HepG2 (cell line): ENCODE results near the gene RTEL1. TPM values are rescaled to one million over a fixed set of nuclear protein-coding genes. Genes with fewer than 3 reads are reported as not detected.

Source experiments
- DMAP1 ChIP-seq: IDR thresholded peaks from 2 replicates; pipeline ENCODE4 v1.6.1; 2016
- GATAD1 ChIP-seq: IDR thresholded peaks from 2 replicates; pipeline ENCODE4 v1.6.1; 2016; ENCODE audit warnings: missing genetic modification reagents, missing compliant biosample characterization
- HOXA7 ChIP-seq: sonication (generic); formaldehyde crosslinking; IDR thresholded peaks from 2 replicates; pipeline ENCODE4 v1.8.1; 2022; ENCODE audit warnings: mild to moderate bottlenecking, missing genetic modification reagents, moderate library complexity
- IRX3 ChIP-seq: sonication (generic); formaldehyde crosslinking; IDR thresholded peaks from 2 replicates; pipeline ENCODE4 v1.8.1; 2023; ENCODE audit warnings: mild to moderate bottlenecking, low read depth, missing genetic modification reagents, borderline replicate concordance
- KDM2A ChIP-seq: sonication (generic); formaldehyde crosslinking; IDR thresholded peaks from 2 replicates; pipeline ENCODE4 v1.4.0; 2020; ENCODE audit warnings: low read depth, missing genetic modification reagents, borderline replicate concordance
- MTF1 ChIP-seq: sonication (generic); formaldehyde crosslinking; IDR thresholded peaks from 2 replicates; pipeline ENCODE4 v1.5.0; 2020; ENCODE audit warnings: missing genetic modification reagents
- POLR2AphosphoS2 ChIP-seq: IDR thresholded peaks from 2 replicates; pipeline ENCODE4 v1.6.1; 2011; ENCODE audit warnings: low read depth, low read length, improper control_type of control experiment
- PRPF4 ChIP-seq: fragments of 200-400 bp; formaldehyde crosslinking; IDR thresholded peaks from 2 replicates; pipeline ENCODE4 v1.6.1; 2016; ENCODE audit warnings: low read length, low read depth; ENCODE audit not compliant: poor library complexity, severe bottlenecking
- PTBP1 ChIP-seq: fragments of 200-400 bp; formaldehyde crosslinking; IDR thresholded peaks from 2 replicates; pipeline ENCODE4 v1.6.1; 2018; ENCODE audit warnings: low read length, low read depth; ENCODE audit not compliant: poor library complexity, severe bottlenecking
- RFXAP ChIP-seq: sonication (generic); formaldehyde crosslinking; IDR thresholded peaks from 2 replicates; pipeline ENCODE4 v1.4.0; 2020; ENCODE audit warnings: missing genetic modification reagents, borderline replicate concordance
- SKI ChIP-seq: fragments of 450-650 bp; IDR thresholded peaks from one replicate; pipeline ENCODE4 v1.6.1; 2018; ENCODE audit warnings: mild to moderate bottlenecking; ENCODE audit not compliant: partially characterized antibody
- SRSF9 ChIP-seq: fragments of 200-400 bp; formaldehyde crosslinking; IDR thresholded peaks from 2 replicates; pipeline ENCODE4 v1.6.1; 2018; ENCODE audit warnings: borderline replicate concordance, mild to moderate bottlenecking, low read depth, low read length; ENCODE audit not compliant: insufficient read depth, poor library complexity, severe bottlenecking
- SSRP1 ChIP-seq: IDR thresholded peaks from 2 replicates; pipeline ENCODE4 v1.6.1; 2016; ENCODE audit warnings: control low read depth
- TAF1 ChIP-seq: sonication (generic); formaldehyde crosslinking; IDR thresholded peaks from 2 replicates; pipeline ENCODE4 v1.4.0; 2020; ENCODE audit warnings: missing genetic modification reagents
- TFE3 ChIP-seq: IDR thresholded peaks from 2 replicates; pipeline ENCODE4 v1.6.1; 2016
- ZFP36 ChIP-seq: fragments of 150-350 bp; IDR thresholded peaks from 2 replicates; pipeline ENCODE4 v1.6.1; 2018; ENCODE audit warnings: borderline replicate concordance, low read length, low read depth; ENCODE audit not compliant: partially characterized antibody
- ZKSCAN8 ChIP-seq: IDR thresholded peaks from 2 replicates; pipeline ENCODE4 v1.6.1; 2016; ENCODE audit warnings: borderline replicate concordance, missing genetic modification reagents, missing compliant biosample characterization
- ZNF160 ChIP-seq: sonication (generic); formaldehyde crosslinking; IDR thresholded peaks from 2 replicates; pipeline ENCODE4 v1.8.0; 2022; ENCODE audit warnings: mild to moderate bottlenecking, inconsistent platforms, missing genetic modification reagents
- ZNF333 ChIP-seq: sonication (generic); formaldehyde crosslinking; IDR thresholded peaks from 2 replicates; pipeline ENCODE4 v1.4.0; 2020; ENCODE audit warnings: mild to moderate bottlenecking, missing genetic modification reagents, borderline replicate concordance
- ZNF615 ChIP-seq: sonication (generic); formaldehyde crosslinking; IDR thresholded peaks from 2 replicates; pipeline ENCODE4 v1.5.0; 2020; ENCODE audit warnings: mild to moderate bottlenecking, missing genetic modification reagents, borderline replicate concordance
- ZNF644 ChIP-seq: IDR thresholded peaks from 2 replicates; pipeline ENCODE4 v1.6.1; 2016; ENCODE audit warnings: low read depth
- ZNF773 ChIP-seq: sonication (generic); formaldehyde crosslinking; IDR thresholded peaks from 2 replicates; pipeline ENCODE4 v1.4.0; 2020; ENCODE audit warnings: missing genetic modification reagents, borderline replicate concordance
- ZNF782 ChIP-seq: sonication (generic); formaldehyde crosslinking; IDR thresholded peaks from 2 replicates; pipeline ENCODE4 v1.4.0; 2020; ENCODE audit warnings: missing genetic modification reagents, mild to moderate bottlenecking, borderline replicate concordance
- ZNF878 ChIP-seq: sonication (generic); formaldehyde crosslinking; IDR thresholded peaks from 2 replicates; pipeline ENCODE4 v1.8.1; 2023; ENCODE audit warnings: mild to moderate bottlenecking, missing genetic modification reagents, moderate library complexity
- ZSCAN30 ChIP-seq: sonication (generic); formaldehyde crosslinking; IDR thresholded peaks from 2 replicates; pipeline ENCODE4 v1.5.0; 2020; ENCODE audit warnings: mild to moderate bottlenecking, missing genetic modification reagents
- polyA plus RNA-seq, 8 experiments: library from polyadenylated mRNA; depleted of rRNA in 3 of 8; stranded (reverse) in 7 of 8; unstranded in 1 of 8; fragments of >200 nt; fragmentation: Illumina TruSeq in 4 of 8; extraction: Trizol in 4 of 8; gene quantifications; 2 replicates each; pipeline versions ENCODE4 v1.2.1 to v1.2.3, GENCODE V29; 2011 to 2016; ENCODE audit warnings: low read depth in 4 of 8, missing spikeins in 1 of 8, mixed read lengths in 1 of 8; ENCODE audit not compliant: insufficient read depth in 1 of 8
- total RNA-seq, 5 experiments: library from RNA; depleted of rRNA; stranded (reverse); fragments of >200 nt; fragmentation: Illumina TruSeq; extraction: Trizol; gene quantifications; 2 replicates each; pipeline ENCODE4 v1.2.3, GENCODE V29; 2016; ENCODE audit warnings: low read depth in 1 of 5
- TF ChIP-seq, protein P1 (sequence below): sonication (generic); formaldehyde crosslinking; IDR thresholded peaks from 2 replicates; pipeline ENCODE4 v1.9.0; 2021; ENCODE audit warnings: missing genetic modification reagents, mild to moderate bottlenecking, borderline replicate concordance
- TF ChIP-seq, protein P2 (sequence below): fragments of 450-650 bp; IDR thresholded peaks from 2 replicates; pipeline ENCODE4 v1.6.1; 2016

RTEL1 gene
- total and polyA plus RNA-seq, 2 of the 13 experiments (the other 11 are each of a cell fraction or from before 2014, with no cell fraction given): 21.8 to 36.4 TPM

DNA sequence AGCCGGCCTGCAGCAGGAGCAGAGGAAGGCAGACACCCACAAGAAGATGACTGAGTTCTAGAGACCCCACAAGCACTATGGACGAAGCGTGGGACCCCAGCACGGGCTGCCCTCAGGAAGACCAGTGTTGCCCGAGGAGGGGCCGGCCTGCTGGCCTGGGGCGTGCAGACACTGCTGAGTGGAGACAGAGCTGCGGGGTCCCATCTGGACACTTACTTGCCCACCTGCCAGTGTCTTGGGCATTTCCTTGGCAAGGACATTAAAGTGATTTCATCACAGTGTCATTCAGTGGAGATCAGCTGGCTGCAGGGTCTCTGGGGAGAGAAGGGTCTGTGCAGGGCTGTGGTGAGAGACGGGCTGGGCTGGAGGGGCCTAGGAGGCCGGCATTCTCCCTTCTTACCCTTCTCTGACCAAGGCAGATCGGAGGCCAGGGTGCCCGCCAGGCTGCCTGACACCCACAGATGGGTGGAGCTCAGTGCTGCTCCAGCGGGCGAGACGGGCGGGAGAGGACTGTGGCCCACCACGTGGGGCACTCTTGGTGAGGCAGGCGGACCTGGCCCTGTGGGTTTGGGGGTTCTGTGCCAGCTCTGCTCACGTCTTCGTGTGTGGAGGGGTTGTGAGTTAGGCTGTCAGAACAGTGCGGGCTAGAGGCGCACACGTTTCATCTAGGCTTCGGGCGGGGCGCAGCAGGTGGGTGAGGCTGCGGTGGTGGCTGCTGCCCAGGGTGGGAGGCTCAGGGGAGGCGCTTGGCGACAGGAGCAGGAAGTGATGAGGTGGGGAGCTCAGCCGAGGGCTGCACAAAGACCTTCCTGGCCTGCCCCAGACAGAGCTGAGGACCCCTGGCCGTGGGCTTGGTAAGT, 78.0 kb downstream of the RTEL1 start, which contains the start of gene LIME1 (continued):
- no peak for TF ChIP-seq ZSCAN30
- no peak for TF ChIP-seq DMAP1
- no peak for TF ChIP-seq IRX3 (CRISPR knock-in tag)
- TF ChIP-seq ZNF160 (CRISPR knock-in tag): no peak
- no peak for TF ChIP-seq SKI
- no peak for TF ChIP-seq ZNF773 (CRISPR knock-in tag)
- TF ChIP-seq ZNF644 (CRISPR knock-in tag): no peak
- no peak for TF ChIP-seq PTBP1
- TF ChIP-seq, protein P1, sequence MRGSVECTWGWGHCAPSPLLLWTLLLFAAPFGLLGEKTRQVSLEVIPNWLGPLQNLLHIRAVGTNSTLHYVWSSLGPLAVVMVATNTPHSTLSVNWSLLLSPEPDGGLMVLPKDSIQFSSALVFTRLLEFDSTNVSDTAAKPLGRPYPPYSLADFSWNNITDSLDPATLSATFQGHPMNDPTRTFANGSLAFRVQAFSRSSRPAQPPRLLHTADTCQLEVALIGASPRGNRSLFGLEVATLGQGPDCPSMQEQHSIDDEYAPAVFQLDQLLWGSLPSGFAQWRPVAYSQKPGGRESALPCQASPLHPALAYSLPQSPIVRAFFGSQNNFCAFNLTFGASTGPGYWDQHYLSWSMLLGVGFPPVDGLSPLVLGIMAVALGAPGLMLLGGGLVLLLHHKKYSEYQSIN (CRISPR knock-in tag): no peak
- TF ChIP-seq ZNF333: 0 out of 2 replicates have a peak, but pooled peaks have one; percentile 33
- no peak for TF ChIP-seq ZKSCAN8
- TF ChIP-seq, protein P2, sequence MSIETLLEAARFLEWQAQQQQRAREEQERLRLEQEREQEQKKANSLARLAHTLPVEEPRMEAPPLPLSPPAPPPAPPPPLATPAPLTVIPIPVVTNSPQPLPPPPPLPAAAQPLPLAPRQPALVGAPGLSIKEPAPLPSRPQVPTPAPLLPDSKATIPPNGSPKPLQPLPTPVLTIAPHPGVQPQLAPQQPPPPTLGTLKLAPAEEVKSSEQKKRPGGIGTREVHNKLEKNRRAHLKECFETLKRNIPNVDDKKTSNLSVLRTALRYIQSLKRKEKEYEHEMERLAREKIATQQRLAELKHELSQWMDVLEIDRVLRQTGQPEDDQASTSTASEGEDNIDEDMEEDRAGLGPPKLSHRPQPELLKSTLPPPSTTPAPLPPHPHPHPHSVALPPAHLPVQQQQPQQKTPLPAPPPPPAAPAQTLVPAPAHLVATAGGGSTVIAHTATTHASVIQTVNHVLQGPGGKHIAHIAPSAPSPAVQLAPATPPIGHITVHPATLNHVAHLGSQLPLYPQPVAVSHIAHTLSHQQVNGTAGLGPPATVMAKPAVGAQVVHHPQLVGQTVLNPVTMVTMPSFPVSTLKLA: no peak
- TF ChIP-seq ZNF878 (CRISPR knock-in tag): no peak
- no peak for TF ChIP-seq ZFP36
- no peak for TF ChIP-seq KDM2A (CRISPR knock-in tag)
- no peak for TF ChIP-seq ZNF782 (CRISPR knock-in tag)
- no peak for TF ChIP-seq HOXA7
- peak; percentile 48; the same call in 1 of the 2 replicates for TF ChIP-seq POLR2AphosphoS2
- TF ChIP-seq SSRP1 (CRISPR knock-in tag): no peak
- TF ChIP-seq RFXAP: no peak
- TF ChIP-seq SRSF9: no peak
- no peak for TF ChIP-seq ZNF615 (CRISPR knock-in tag)
- TF ChIP-seq PRPF4: no peak
- no peak for TF ChIP-seq MTF1 (CRISPR knock-in tag)
- no peak for TF ChIP-seq TFE3 (CRISPR knock-in tag)
- TF ChIP-seq GATAD1 (CRISPR knock-in tag): no peak
- no peak for TF ChIP-seq TAF1 (CRISPR knock-in tag)
